NT2/D1 (cell line): Measurements from ENCODE around the gene RPS14.

Experiments
- YY1 ChIP-seq: IDR thresholded peaks from 2 replicates; pipeline ENCODE4 v1.6.1; 2011; ENCODE audit not compliant: insufficient read length, insufficient read depth
- ZNF274 ChIP-seq: IDR thresholded peaks from 2 replicates; pipeline ENCODE4 v1.6.1; 2011; ENCODE audit warnings: mild to moderate bottlenecking, low read depth, low read length

GRCh38 chr5:150497989-150498317, 48.4 kb upstream of the RPS14 start:
- TF ChIP-seq YY1 (no peak), ZNF274 (no peak)
